Measurements from ENCODE around the gene ARF3. TPM values are rescaled to one million over a fixed set of nuclear protein-coding genes. Genes with fewer than 3 reads are reported as not detected.

ARF3 gene
- total RNA-seq, 1 donor from 2014 or later = 155 TPM

DNA sequence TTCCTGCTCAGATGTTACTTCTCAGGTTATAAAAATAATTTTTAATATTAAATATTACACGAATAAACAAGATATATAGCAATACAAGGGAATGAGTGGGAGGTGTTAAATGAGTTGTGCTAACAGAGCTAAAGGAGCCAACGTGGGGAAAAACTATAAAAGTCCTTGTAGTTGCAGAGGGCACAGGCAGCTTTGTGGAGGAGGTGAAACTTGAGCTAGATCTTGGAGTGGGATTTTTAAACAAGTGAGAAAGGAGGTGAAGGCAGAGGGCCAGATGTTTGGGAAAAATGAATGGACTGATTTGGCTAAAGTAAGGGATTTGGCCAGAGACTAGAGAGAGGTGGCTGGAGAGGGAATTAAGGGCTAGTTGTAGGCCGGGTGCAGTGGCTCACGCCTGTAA, 26.8 kb downstream of the ARF3 start:
- no peak for ATAC-seq

GRCh38 chr12:48929551-48929950, 27.7 kb downstream of the ARF3 start:
- Histone ChIP-seq H3K36me3 (peaks cover 61% of the 10 kb centered on the region), H3K27ac (no peak overlapping the region), H3K4me1 (peaks cover 6% of the 10 kb centered on the region), H3K4me3 (no peak overlapping the region), H3K9me3 (no peaks in the 10 kb centered on the region), H3K27me3 (ENCODE audit: low read depth) (no peaks in the 10 kb centered on the region)
- intact Hi-C loops (cut with DNase I) = no loop called here
- TF ChIP-seq CTCF (IDR thresholded peaks at IDR 0.05) = no peak
- ATAC-seq = no peak
- no peak for DNase-seq

More for the DNA sequence above, 26.8 kb downstream of the ARF3 start:
- H3K9me3 ChIP-seq = no peaks in the 10 kb centered on the region
- no peaks in the 10 kb centered on the region for H3K27me3 ChIP-seq (ENCODE audit: low read depth)
- no peak overlapping the region for H3K27ac ChIP-seq
- H3K4me3 ChIP-seq = no peak overlapping the region
- peaks cover 70% of the 10 kb centered on the region for H3K36me3 ChIP-seq
- DNase-seq = no peak
- H3K4me1 ChIP-seq = peaks cover 4% of the 10 kb centered on the region
- TF ChIP-seq CTCF (IDR thresholded peaks at IDR 0.05) = no peak
- intact Hi-C loops (cut with DNase I) = no loop called here

GRCh38 chr12:48927261-48927660, 30.0 kb downstream of the ARF3 start:
- peaks cover 38% of the 10 kb centered on the region for H3K36me3 ChIP-seq
- DNase-seq (no peak), ATAC-seq (no peak)
- TF ChIP-seq CTCF (IDR thresholded peaks at IDR 0.05) = no peak
- intact Hi-C loops (cut with DNase I) = no loop called here
- no peaks in the 10 kb centered on the region for H3K9me3 ChIP-seq
- peaks cover 11% of the 10 kb centered on the region for H3K4me1 ChIP-seq
- no peak overlapping the region for H3K4me3 ChIP-seq
- H3K27me3 ChIP-seq (ENCODE audit: low read depth) = no peaks in the 10 kb centered on the region
- H3K27ac ChIP-seq = no peak overlapping the region

- Histone ChIP-seq H3K27me3 (ENCODE audit: low read depth) (no peaks in the 10 kb centered on the region), H3K4me1 (peaks cover 11% of the 10 kb centered on the region), H3K36me3 (peaks cover 24% of the 10 kb centered on the region), H3K4me3 (peak within 1 kb of the TSS; percentile 95), H3K27ac (peak within 1 kb of the TSS; percentile 81), H3K9me3 (no peaks in the 10 kb centered on the region)
- no peak for TF ChIP-seq CTCF (IDR thresholded peaks at IDR 0.05)
- DNase-seq = peak; percentile 74
- peak; percentile 93 to 95 for ATAC-seq
- intact Hi-C loops (cut with DNase I) = no loop called here
Observed at GRCh38 chr12:48925304-48926011, 31.8 kb downstream of the ARF3 start, which contains the start of gene FKBP11. TSS of gene FKBP11 (minus strand) at chr12:48925492. CDS start at chr12:48925428, 64 bp downstream.

DNA sequence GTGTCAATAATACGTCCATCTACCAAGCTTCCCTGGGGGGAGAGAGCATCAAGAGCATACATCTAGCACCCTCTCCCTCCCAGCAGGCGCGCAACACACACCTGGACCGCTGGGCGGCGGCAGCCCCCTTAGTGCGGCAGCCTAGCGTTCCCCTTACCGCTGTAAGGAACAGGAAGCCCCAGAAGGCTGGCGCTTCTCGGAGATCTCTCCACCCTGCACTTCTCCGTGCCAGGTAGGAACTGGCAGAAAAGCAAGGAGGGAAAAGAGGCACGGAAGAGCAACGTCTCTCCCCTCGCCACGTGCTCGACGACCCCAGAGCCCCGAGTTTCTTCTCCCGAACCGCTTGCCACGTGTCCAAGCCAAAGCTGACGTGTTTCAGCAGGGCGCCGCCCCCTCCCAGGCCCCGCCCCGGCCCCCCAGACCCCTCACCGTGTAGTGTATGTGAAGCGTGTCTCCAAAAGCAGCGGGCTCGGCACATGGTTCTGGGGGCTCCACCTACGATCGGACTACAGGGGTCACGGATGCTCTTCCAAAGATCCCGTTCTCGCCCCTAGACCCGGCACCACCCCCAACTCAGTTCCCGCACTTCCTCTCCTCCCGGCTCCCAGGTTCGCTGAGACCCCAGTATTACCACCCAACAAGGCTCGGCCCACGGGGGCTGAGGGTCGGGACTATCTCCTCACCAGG, 32.5 kb downstream of the ARF3 start:
- Histone ChIP-seq H3K27me3 (ENCODE audit: low read depth) (no peaks in the 10 kb centered on the region), H3K4me3 (peak overlapping the region; percentile 95), H3K36me3 (peaks cover 17% of the 10 kb centered on the region), H3K9me3 (no peaks in the 10 kb centered on the region), H3K27ac (peak overlapping the region; percentile 81), H3K4me1 (peaks cover 11% of the 10 kb centered on the region)
- intact Hi-C loops (cut with DNase I) = no loop called here
- ATAC-seq = peak; percentile 87
- peak; percentile 68 for DNase-seq
- TF ChIP-seq CTCF (IDR thresholded peaks at IDR 0.05) = peak; percentile 64

Data from lower lobe of right lung (tissue), 2 donors.